Trophoblast cell (in vitro differentiated cells and primary cell): ENCODE data around the gene SLC10A6.

Source experiments
- DNase-seq, 2 donors: peaks; one replicate each; pipeline ENCODE4 v3.0.0-alpha.2; 2016
- H2AFZ ChIP-seq: 2 replicates; pipeline ENCODE4 v1.6.1; 2013; ENCODE audit warnings: low read length, moderate library complexity, mild to moderate bottlenecking; ENCODE audit not compliant: insufficient read depth, poor library complexity
- H2AK5ac ChIP-seq: 2 replicates; pipeline ENCODE4 v1.6.1; 2013; ENCODE audit warnings: mild to moderate bottlenecking, low read length
- H2BK120ac ChIP-seq: 2 replicates; pipeline ENCODE4 v1.6.1; 2013; ENCODE audit warnings: low read length, mild to moderate bottlenecking, moderate library complexity; ENCODE audit not compliant: insufficient read depth, poor library complexity
- H2BK12ac ChIP-seq: 2 replicates; pipeline ENCODE4 v1.6.1; 2013; ENCODE audit warnings: mild to moderate bottlenecking, low read length, moderate library complexity
- H2BK5ac ChIP-seq: 2 replicates; pipeline ENCODE4 v1.6.1; 2013; ENCODE audit warnings: low read length, low read depth, moderate library complexity, mild to moderate bottlenecking; ENCODE audit not compliant: poor library complexity
- H3K14ac ChIP-seq: 2 replicates; pipeline ENCODE4 v1.6.1; 2013; ENCODE audit warnings: mild to moderate bottlenecking, low read length
- H3K18ac ChIP-seq: 2 replicates; pipeline ENCODE4 v1.6.1; 2013; ENCODE audit warnings: mild to moderate bottlenecking, low read length
- H3K23ac ChIP-seq: 2 replicates; pipeline ENCODE4 v1.6.1; 2013; ENCODE audit warnings: low read length
- H3K27ac ChIP-seq: 2 replicates; pipeline ENCODE4 v1.5.1; 2013; ENCODE audit warnings: low read depth, mild to moderate bottlenecking, inconsistent platforms, low read length, moderate library complexity
- H3K27me3 ChIP-seq: 2 replicates; pipeline ENCODE4 v1.6.1; 2013; ENCODE audit warnings: inconsistent platforms, mild to moderate bottlenecking, low read length, moderate library complexity; ENCODE audit not compliant: insufficient read depth
- H3K36me3 ChIP-seq, 2 experiments: 1 replicate in 1 of 2; 2 replicates in 1 of 2; pipeline ENCODE4 v1.6.1; 2013; ENCODE audit warnings: low read length in 2 of 2, mild to moderate bottlenecking in 2 of 2, moderate library complexity in 1 of 2; ENCODE audit not compliant: insufficient read depth in 2 of 2, control insufficient read depth in 1 of 2
- H3K4ac ChIP-seq: 2 replicates; pipeline ENCODE4 v1.6.1; 2013; ENCODE audit warnings: low read depth, mild to moderate bottlenecking, low read length, moderate library complexity
- H3K4me1 ChIP-seq, 2 experiments: 1 replicate in 1 of 2; 2 replicates in 1 of 2; pipeline ENCODE4 v1.6.1; 2013; ENCODE audit warnings: low read length in 2 of 2, mild to moderate bottlenecking in 2 of 2, moderate library complexity in 1 of 2; ENCODE audit not compliant: insufficient read depth in 2 of 2, control insufficient read depth in 1 of 2
- H3K4me2 ChIP-seq: 2 replicates; pipeline ENCODE4 v1.6.1; 2013; ENCODE audit warnings: inconsistent platforms, mild to moderate bottlenecking, low read length, moderate library complexity
- H3K4me3 ChIP-seq: 2 replicates; pipeline ENCODE4 v1.5.1; 2013; ENCODE audit warnings: mild to moderate bottlenecking, low read depth, low read length, inconsistent platforms
- H3K79me1 ChIP-seq: one replicate; pipeline ENCODE4 v1.6.1; 2013; ENCODE audit warnings: low read length
- H3K79me2 ChIP-seq: 2 replicates; pipeline ENCODE4 v1.6.1; 2013; ENCODE audit warnings: low read length, mild to moderate bottlenecking; ENCODE audit not compliant: control insufficient read depth, insufficient read depth, poor library complexity
- H3K9ac ChIP-seq: 2 replicates; pipeline ENCODE4 v1.6.1; 2013; ENCODE audit warnings: mild to moderate bottlenecking, low read length
- H3K9me3 ChIP-seq: 2 replicates; pipeline ENCODE4 v1.6.1; 2013; ENCODE audit warnings: low read depth, mild to moderate bottlenecking, control low read depth, inconsistent platforms, low read length; ENCODE audit not compliant: insufficient read depth
- H4K12ac ChIP-seq: 2 replicates; pipeline ENCODE4 v1.6.1; 2013; ENCODE audit warnings: low read depth, mild to moderate bottlenecking, low read length, moderate library complexity
- H4K8ac ChIP-seq: 2 replicates; pipeline ENCODE4 v1.6.1; 2013; ENCODE audit warnings: low read depth, mild to moderate bottlenecking, low read length, moderate library complexity
- H4K91ac ChIP-seq: one replicate; pipeline ENCODE4 v1.6.1; 2013; ENCODE audit warnings: low read depth, mild to moderate bottlenecking, low read length, moderate library complexity
- WGBS: extraction: QIAGEN DNeasy Blood & Tissue Kit; methylation state at CpG from one replicate; pipeline ENCODE4 v1.1.7; 2013; ENCODE audit warnings: missing lambda C conversion rate; ENCODE audit not compliant: insufficient read length, insufficient coverage; ENCODE audit errors: extremely low coverage; 5-methylcytosine and 5-hydroxymethylcytosine counted together

The SLC10A6 gene

DNA sequence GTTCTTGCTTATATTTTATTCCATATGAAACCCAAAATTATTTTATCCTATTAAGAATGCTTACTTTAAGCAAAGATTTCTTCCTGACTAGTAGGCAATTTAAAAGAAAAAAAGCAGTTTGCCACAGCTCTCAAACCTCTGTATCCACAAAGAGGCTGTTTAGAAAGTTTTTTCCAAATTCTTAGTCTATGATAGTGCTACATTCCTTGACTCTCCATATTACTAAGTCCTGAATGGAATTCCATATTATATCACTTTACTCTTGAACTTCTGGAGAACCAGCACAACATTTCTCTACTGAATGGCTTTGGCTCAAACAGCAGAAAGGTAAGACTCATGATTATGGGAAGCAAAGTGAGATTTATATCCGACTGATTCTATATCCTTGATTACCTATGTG lies 8.3 kb downstream of the SLC10A6 start:
- H2AFZ ChIP-seq: no peak overlapping the region

DNA sequence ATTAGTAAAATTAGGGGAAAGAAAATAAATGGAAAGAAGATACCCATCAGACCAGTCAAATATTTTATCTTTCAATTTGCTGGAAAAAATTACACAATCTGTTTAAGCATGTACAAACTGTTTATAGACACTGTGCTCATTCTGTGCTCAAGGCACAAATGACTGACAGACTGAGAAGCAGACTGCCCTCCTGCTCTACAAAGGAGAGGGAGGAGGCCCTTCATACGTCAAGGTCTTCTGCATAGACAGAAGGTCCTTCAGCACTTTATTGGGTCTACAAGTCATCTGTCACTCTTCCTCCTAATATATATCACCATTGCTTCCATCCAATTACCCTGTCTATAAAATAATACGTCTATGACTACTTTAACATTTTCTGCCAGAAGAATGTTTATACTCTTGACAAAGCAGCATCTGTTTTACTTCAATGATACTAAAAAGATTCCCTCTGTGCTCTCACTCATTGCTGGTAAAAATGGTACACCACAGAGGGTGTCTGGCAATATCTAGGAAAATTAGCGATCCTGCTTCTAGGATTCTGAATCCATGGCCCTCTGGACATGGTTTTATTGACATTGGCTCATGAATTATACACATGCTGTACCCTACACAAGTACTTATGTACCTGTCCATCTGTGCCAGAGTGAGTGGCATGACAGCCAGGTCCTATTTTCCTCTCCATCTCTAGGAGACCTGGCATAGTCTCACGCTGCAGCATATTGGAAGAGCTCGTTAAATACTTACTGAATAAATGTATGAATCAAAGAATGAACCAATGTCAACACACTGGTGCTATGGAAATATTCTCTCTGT lies 11.3 kb downstream of the SLC10A6 start:
- Histone ChIP-seq H3K27me3 (no peaks in the 10 kb centered on the region), H3K9ac (no peak overlapping the region), H4K12ac (no peak overlapping the region), H3K14ac (no peak overlapping the region), H3K18ac (no peak overlapping the region), H2AFZ (no peak overlapping the region), H3K4me1 (no peaks in the 10 kb centered on the region), H3K27ac (no peak overlapping the region), H2BK5ac (no peak overlapping the region), H3K9me3 (no peaks in the 10 kb centered on the region), H3K23ac (no peak overlapping the region), H4K91ac (no peak overlapping the region), H3K79me1 (no peaks in the 10 kb centered on the region), H3K4me3 (no peak overlapping the region), H2BK12ac (no peak overlapping the region), H3K4ac (no peak overlapping the region), H3K4me2 (no peak overlapping the region), H2AK5ac (no peak overlapping the region), H2BK120ac (no peak overlapping the region), H4K8ac (no peak overlapping the region), H3K36me3 (no peaks in the 10 kb centered on the region), H3K79me2 (no peaks in the 10 kb centered on the region)
- no peak for DNase-seq
- no CpG with 5 or more reads among the region's 5 CpGs for WGBS

More for the DNA sequence above, 8.3 kb downstream of the SLC10A6 start:
- no peak overlapping the region for H4K8ac ChIP-seq
- H3K4me3 ChIP-seq: no peak overlapping the region
- H3K23ac ChIP-seq: no peak overlapping the region
- H2BK120ac ChIP-seq: no peak overlapping the region
- H3K36me3 ChIP-seq: no peaks in the 10 kb centered on the region
- no peak overlapping the region for H3K18ac ChIP-seq
- WGBS: no CpG with 5 or more reads among the region's 1 CpG
- H3K27ac ChIP-seq: no peak overlapping the region
- no peak overlapping the region for H4K12ac ChIP-seq
- no peak overlapping the region for H3K4me2 ChIP-seq
- no peaks in the 10 kb centered on the region for H3K9me3 ChIP-seq
- DNase-seq: peak in 1 of 2 donors; percentile 48
- no peak overlapping the region for H3K9ac ChIP-seq
- H3K14ac ChIP-seq: no peak overlapping the region
- no peaks in the 10 kb centered on the region for H3K79me1 ChIP-seq
- no peak overlapping the region for H2BK5ac ChIP-seq
- H3K4me1 ChIP-seq: peaks cover 0 to 3% of the 10 kb centered on the region in 2 experiments
- H2AK5ac ChIP-seq: no peak overlapping the region
- H2BK12ac ChIP-seq: no peak overlapping the region
- no peak overlapping the region for H3K4ac ChIP-seq
- no peaks in the 10 kb centered on the region for H3K79me2 ChIP-seq
- no peak overlapping the region for H4K91ac ChIP-seq
- no peaks in the 10 kb centered on the region for H3K27me3 ChIP-seq

DNA sequence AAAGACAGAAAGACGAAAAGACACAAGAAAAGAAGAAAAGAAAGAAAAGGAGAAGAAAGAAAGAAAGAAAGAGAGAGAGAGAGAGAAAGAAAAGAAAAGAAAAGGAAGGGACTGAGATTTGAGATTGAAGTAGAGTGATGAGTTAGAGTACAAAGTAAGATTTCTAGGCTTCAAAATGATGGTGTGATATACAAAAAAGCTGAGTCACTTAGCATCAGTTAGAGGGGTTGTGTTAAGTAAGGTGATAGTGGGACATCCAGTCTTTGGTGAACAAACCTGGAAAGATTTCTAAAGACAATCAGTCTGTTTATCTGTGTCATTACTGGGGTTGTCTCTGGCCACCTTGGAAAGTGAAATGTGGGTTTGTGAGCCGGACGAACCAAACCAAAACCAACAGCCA lies 13.5 kb downstream of the SLC10A6 start:
- Histone ChIP-seq H3K9ac (no peak overlapping the region), H2AK5ac (no peak overlapping the region), H3K79me1 (no peaks in the 10 kb centered on the region), H3K4me3 (no peak overlapping the region), H3K79me2 (no peaks in the 10 kb centered on the region), H4K12ac (no peak overlapping the region), H4K91ac (no peak overlapping the region), H3K9me3 (no peaks in the 10 kb centered on the region), H3K4me2 (no peak overlapping the region), H3K4ac (no peak overlapping the region), H3K36me3 (no peaks in the 10 kb centered on the region), H2BK12ac (no peak overlapping the region), H4K8ac (no peak overlapping the region), H2BK120ac (no peak overlapping the region), H2AFZ (no peak overlapping the region), H3K14ac (no peak overlapping the region), H2BK5ac (no peak overlapping the region), H3K27ac (no peak overlapping the region), H3K4me1 (peaks cover 6% of the 10 kb centered on the region in 2 experiments), H3K27me3 (no peaks in the 10 kb centered on the region), H3K18ac (no peak overlapping the region), H3K23ac (no peak overlapping the region)
- WGBS: no CpG with 5 or more reads among the region's 3 CpGs
- no peak for DNase-seq

DNA sequence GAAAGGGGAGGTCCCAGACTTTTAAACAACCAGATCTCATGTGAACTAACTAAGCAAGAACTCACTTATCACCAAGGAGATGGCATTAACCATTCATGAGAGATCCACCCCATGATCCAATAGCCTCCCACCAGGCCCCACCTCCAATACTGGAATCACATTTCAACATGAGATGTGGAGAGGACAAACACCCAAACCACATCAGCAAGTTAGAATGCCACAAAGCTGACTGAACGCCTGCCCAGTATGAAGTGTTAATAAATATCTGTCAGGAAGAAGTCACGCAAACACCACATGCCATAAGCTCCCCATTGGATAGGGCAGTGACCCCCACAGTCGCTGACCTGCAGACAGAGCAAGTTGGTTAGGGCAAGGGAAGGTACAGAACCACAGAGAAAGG lies 14.3 kb downstream of the SLC10A6 start:
- no peak overlapping the region for H3K14ac ChIP-seq
- H2BK120ac ChIP-seq: no peak overlapping the region
- H4K8ac ChIP-seq: no peak overlapping the region
- H3K18ac ChIP-seq: no peak overlapping the region
- H4K91ac ChIP-seq: no peak overlapping the region
- H4K12ac ChIP-seq: no peak overlapping the region
- H3K4me3 ChIP-seq: no peak overlapping the region
- WGBS: no CpG with 5 or more reads among the region's 3 CpGs
- H2BK5ac ChIP-seq: no peak overlapping the region
- no peaks in the 10 kb centered on the region for H3K9me3 ChIP-seq
- H3K36me3 ChIP-seq: no peaks in the 10 kb centered on the region
- DNase-seq: no peak
- H3K79me2 ChIP-seq: no peaks in the 10 kb centered on the region
- H3K23ac ChIP-seq: no peak overlapping the region
- no peaks in the 10 kb centered on the region for H3K27me3 ChIP-seq
- H3K9ac ChIP-seq: no peak overlapping the region
- H3K4me2 ChIP-seq: no peak overlapping the region
- H3K4me1 ChIP-seq: peaks cover 6% of the 10 kb centered on the region in 2 experiments
- no peak overlapping the region for H3K27ac ChIP-seq
- no peak overlapping the region for H2AFZ ChIP-seq
- no peak overlapping the region for H2BK12ac ChIP-seq
- H3K4ac ChIP-seq: no peak overlapping the region
- H2AK5ac ChIP-seq: no peak overlapping the region
- H3K79me1 ChIP-seq: no peaks in the 10 kb centered on the region
